ENCODE data around the gene GCFC2.
"Not testable (repeated sequence)": the region's sequence is repeated elsewhere in the genome, so short reads cannot be mapped to it uniquely, and the experiment has no call there.

The GCFC2 gene

GRCh38 chr2:75679556-75679955 lies 31.2 kb downstream of the GCFC2 start:
- DNase-seq = no peak

- DNase-seq = no peak
Observed at GRCh38 chr2:75676464-75676863, 34.3 kb downstream of the GCFC2 start.

- DNase-seq = no peak
Observed at GRCh38 chr2:75675908-75676307, 34.8 kb downstream of the GCFC2 start.

GRCh38 chr2:75675423-75675822 lies 35.3 kb downstream of the GCFC2 start:
- not testable (repeated sequence) for DNase-seq

GRCh38 chr2:75667884-75668283 lies 42.8 kb downstream of the GCFC2 start:
- DNase-seq = no peak

GRCh38 chr2:75666911-75667310 lies 43.8 kb downstream of the GCFC2 start:
- no peak for DNase-seq

GRCh38 chr2:75657798-75658197 lies 52.9 kb downstream of the GCFC2 start:
- no peak for DNase-seq

GRCh38 chr2:75656563-75656962 lies 54.2 kb downstream of the GCFC2 start:
- DNase-seq = no peak

GRCh38 chr2:75655861-75656260 lies 54.9 kb downstream of the GCFC2 start:
- peak in 1 of 14 donors; percentile 9 for DNase-seq

GRCh38 chr2:75654012-75654411 lies 56.7 kb downstream of the GCFC2 start:
- no peak for DNase-seq

- DNase-seq = no peak
Observed at GRCh38 chr2:75647771-75648170, 62.9 kb downstream of the GCFC2 start.

- DNase-seq = peak; percentile 25 to 88 (median 82)
Observed at GRCh38 chr2:75646583-75647425, 63.9 kb downstream of the GCFC2 start, which contains the start of gene MRPL19. TSS of gene MRPL19 (plus strand) at chr2:75646783. CDS start at chr2:75646808, 25 bp downstream.

GRCh38 chr2:75646090-75646582 lies 64.6 kb downstream of the GCFC2 start:
- no peak for DNase-seq

- no peak for DNase-seq
Observed at GRCh38 chr2:75645643-75646042, 65.1 kb downstream of the GCFC2 start.

- DNase-seq = no peak
Observed at GRCh38 chr2:75643980-75644379, 66.7 kb downstream of the GCFC2 start.

GRCh38 chr2:75641587-75641986 lies 69.1 kb downstream of the GCFC2 start:
- DNase-seq = no peak

GRCh38 chr2:75640621-75641121 lies 70.0 kb downstream of the GCFC2 start:
- peak in 8 of 14 donors; percentile 7 to 49 (median 26) for DNase-seq

GRCh38 chr2:75637568-75637967 lies 73.1 kb downstream of the GCFC2 start:
- no peak for DNase-seq

- DNase-seq = no peak
Observed at GRCh38 chr2:75634945-75635344, 75.8 kb downstream of the GCFC2 start.

- DNase-seq = no peak
Observed at GRCh38 chr2:75633620-75634019, 77.1 kb downstream of the GCFC2 start.

- no peak for DNase-seq
Observed at GRCh38 chr2:75632813-75633212, 77.9 kb downstream of the GCFC2 start.

- DNase-seq = no peak
Observed at GRCh38 chr2:75632091-75632701, 78.5 kb downstream of the GCFC2 start.

GRCh38 chr2:75627902-75628504 lies 82.7 kb downstream of the GCFC2 start:
- DNase-seq = peak in 10 of 14 donors; percentile 12 to 44 (median 24)
